ENCODE measurements around the gene AIP. TPM values are rescaled to one million over a fixed set of nuclear protein-coding genes. Genes with fewer than 3 reads are reported as not detected.

Gene AIP
- total RNA-seq, 6 donors from 2014 or later = 51.1 to 101 (median 75.3) TPM

DNA sequence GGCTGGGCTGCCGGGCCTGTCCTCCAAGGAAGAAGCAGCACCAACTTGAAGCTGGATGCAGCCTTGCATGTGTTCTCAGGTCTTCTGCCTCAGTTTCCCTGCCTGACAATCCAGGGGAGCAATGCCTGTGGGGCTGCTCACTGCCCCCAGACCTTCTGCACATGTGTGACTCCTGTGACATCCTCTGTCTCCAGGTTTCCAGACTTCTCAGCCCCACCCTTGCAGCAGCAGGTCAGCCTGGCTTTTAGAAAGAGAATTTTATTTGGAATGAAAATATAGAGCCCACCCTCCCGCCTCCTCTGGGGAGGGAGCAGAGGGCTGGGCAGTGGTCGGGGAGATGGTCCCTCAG is 45.0 kb upstream of the AIP start:
- Histone ChIP-seq H3K9me3 (no peaks in the 10 kb centered on the region), H3K4me1 (peaks cover 13 to 53% (median 24%) of the 10 kb centered on the region in 4 donors), H3K27ac (peak overlapping the region in 3 of 4 donors; percentile 48 to 74 (median 52)), H3K4me3 (peak overlapping the region in 3 of 4 donors; percentile 33 to 42 (median 40)), H3K27me3 (no peaks in the 10 kb centered on the region), H3K36me3 (peaks cover 4 to 84% (median 72%) of the 10 kb centered on the region in 4 donors)
- 79% methylated on average over 3 of the region's 3 CpGs; no CpG with 5 or more reads in 1 of the 2 donors for WGBS, 2 donors
- DNase-seq = no peak
- ATAC-seq (ENCODE audit: low FRiP score in 2 of 2) = no peak
- TF ChIP-seq, protein P1, sequence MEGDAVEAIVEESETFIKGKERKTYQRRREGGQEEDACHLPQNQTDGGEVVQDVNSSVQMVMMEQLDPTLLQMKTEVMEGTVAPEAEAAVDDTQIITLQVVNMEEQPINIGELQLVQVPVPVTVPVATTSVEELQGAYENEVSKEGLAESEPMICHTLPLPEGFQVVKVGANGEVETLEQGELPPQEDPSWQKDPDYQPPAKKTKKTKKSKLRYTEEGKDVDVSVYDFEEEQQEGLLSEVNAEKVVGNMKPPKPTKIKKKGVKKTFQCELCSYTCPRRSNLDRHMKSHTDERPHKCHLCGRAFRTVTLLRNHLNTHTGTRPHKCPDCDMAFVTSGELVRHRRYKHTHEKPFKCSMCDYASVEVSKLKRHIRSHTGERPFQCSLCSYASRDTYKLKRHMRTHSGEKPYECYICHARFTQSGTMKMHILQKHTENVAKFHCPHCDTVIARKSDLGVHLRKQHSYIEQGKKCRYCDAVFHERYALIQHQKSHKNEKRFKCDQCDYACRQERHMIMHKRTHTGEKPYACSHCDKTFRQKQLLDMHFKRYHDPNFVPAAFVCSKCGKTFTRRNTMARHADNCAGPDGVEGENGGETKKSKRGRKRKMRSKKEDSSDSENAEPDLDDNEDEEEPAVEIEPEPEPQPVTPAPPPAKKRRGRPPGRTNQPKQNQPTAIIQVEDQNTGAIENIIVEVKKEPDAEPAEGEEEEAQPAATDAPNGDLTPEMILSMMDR (IDR thresholded peaks at IDR 0.05) = no peak

DNA sequence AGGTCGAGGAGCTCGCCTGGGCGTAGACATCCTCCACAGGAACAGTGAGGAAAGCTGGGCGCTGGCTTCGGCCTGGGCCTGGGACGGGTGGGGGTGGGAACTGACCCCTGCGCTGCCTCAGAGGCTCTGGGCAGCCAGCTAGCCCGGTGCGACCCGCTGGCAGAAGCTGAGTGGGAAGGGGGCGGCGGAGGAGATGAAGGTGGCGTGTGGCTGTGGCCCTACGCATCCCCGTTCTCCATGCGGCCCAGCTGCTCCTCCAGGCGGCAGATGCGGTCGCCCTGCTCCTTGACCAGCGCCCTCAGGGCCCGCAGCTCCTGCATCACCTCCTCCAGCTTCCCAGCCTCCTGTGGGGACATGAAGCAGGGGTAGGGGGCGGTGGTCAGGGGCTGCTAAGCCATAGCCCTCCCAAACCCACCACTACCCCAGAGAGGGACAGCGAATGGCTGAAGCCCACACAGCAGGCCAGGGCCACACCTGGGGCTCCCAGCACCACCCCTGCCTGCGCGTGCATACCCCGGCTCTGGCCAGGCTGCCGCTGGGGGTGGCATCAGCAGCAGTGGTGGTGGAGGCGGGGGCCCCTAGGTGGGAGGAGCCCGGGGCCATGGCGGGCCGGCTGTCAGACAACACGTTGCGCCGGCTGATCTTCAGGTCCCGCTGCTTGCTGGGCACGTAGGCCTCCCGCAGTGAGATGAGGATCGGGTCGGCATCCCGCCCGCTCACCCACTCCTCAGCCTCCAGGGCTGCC is 44.5 kb upstream of the AIP start:
- H3K4me3 ChIP-seq = peak overlapping the region in 3 of 4 donors; percentile 33 to 42 (median 40)
- DNase-seq (peak in 1 of 2 donors; percentile 90), ATAC-seq (ENCODE audit: low FRiP score in 2 of 2) (no peak)
- H3K27me3 ChIP-seq = no peaks in the 10 kb centered on the region
- H3K27ac ChIP-seq = peak overlapping the region in 3 of 4 donors; percentile 32 to 74 (median 52)
- peak in 1 of 4 donors; percentile 45 for TF ChIP-seq POLR2A (IDR thresholded peaks at IDR 0.05)
- TF ChIP-seq, protein P1 (IDR thresholded peaks at IDR 0.05) = no peak
- no peak for TF ChIP-seq POLR2AphosphoS5 (IDR thresholded peaks at IDR 0.05)
- no peak for TF ChIP-seq EP300 (IDR thresholded peaks at IDR 0.05)
- H3K4me1 ChIP-seq = peaks cover 13 to 54% (median 25%) of the 10 kb centered on the region in 4 donors
- no peaks in the 10 kb centered on the region for H3K9me3 ChIP-seq
- peaks cover 4 to 79% (median 67%) of the 10 kb centered on the region in 4 donors for H3K36me3 ChIP-seq
- 88 to 91% methylated on average over 25 to 29 of the region's 41 CpGs for WGBS, 2 donors

DNA sequence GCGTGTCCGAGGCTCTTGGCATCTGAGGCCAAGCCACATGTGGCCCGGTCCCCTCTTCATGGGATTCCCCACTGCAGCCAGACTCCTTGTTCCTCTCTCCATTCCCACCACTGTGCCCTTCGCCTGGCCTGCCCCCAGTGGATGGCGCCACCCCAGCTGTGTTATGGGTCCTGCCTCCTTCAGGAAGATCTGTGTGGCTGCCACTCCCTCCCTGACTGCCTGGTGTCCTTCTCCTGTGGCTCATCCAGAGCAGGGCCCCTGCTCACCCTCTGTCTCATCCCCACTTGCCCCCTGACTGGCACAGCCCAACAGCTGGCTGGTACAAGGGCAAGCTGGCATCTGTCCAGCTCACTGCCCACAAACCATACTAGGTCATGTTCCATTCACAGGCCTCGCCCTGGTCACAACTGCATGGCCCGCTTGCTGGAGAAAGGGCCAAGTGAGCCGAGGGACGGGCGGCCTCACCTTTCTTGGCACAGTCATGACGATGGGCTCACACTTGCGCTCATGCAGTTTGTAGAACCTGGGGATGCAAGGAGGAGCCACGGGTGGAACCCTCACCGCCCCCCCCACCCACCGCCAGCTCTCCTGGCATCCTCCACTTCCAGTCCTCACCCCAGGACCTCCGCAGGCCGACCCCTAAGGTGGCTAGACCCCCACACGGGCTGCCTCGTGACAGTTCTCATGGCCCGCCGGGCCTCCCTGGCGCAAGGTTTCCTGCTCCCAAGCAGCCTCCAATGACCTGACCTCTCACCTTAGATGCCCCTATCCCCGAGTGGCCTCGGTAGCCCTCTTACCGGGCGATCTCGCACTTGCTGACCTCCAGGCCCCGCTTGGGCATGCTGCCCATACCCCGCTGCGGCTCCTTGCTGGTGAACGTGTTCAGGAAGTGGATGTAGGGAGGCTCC is 43.3 kb upstream of the AIP start:
- 64 to 77% methylated on average over 10 to 31 of the region's 31 CpGs for WGBS, 2 donors
- Histone ChIP-seq H3K9me3 (no peaks in the 10 kb centered on the region), H3K36me3 (peaks cover 0 to 66% (median 55%) of the 10 kb centered on the region in 4 donors), H3K27ac (peak overlapping the region in 3 of 4 donors; percentile 32 to 74 (median 52)), H3K27me3 (no peaks in the 10 kb centered on the region), H3K4me1 (peaks cover 19 to 61% (median 25%) of the 10 kb centered on the region in 4 donors), H3K4me3 (no peak overlapping the region)
- DNase-seq (peak in 1 of 2 donors; percentile 82), ATAC-seq (ENCODE audit: low FRiP score in 2 of 2) (no peak)
- TF ChIP-seq, protein P1 (IDR thresholded peaks at IDR 0.05) = peak in 2 of 6 experiments; percentile 14 to 15
- TF ChIP-seq POLR2AphosphoS5 (IDR thresholded peaks at IDR 0.05) (no peak), POLR2A (IDR thresholded peaks at IDR 0.05) (no peak)

DNA sequence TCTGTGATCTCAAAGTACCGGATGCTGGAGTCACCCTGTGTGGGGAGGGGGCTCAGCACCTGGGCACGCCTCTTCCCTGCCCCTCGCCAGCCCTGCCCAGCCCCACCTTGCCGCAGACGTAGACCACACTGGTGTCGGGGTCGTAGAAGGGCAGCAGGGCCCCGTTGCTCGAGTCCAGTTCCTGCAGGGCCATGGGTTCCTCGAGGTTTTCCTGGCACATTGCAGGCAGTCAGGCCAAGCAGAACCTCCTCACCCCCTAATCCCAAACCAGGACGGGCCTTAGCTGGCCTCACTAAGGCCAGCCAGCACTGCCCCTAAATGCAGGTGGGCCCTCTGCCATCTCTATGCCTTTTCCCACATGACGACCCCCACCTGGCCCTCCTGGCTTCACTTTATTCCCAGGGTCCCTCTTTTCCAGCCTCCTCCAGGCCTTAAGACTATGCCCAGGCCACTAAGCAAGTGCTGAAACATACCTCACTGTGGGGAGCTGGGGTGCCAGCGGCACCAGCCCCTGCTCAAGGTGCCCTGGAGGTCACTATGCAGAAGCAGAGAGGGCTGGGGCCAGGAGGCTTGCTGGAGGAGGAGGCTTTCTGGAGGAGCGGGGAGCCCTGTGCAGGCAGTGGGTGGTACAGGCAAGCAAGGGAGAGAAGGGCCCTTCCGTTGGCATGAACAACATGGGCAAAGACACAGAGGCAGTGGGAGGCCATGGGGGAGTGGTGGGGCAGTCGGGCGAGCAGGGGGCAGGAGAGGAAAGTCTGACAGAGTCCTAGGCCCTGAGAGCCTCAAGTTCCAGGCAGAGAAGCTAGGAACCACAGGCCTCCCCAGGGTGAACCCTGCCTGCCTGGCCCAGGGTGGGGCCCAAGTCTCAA is 42.4 kb upstream of the AIP start:
- Histone ChIP-seq H3K36me3 (peaks cover 0 to 57% (median 46%) of the 10 kb centered on the region in 4 donors), H3K4me3 (no peak overlapping the region), H3K4me1 (peaks cover 20 to 61% (median 29%) of the 10 kb centered on the region in 4 donors), H3K27ac (peak overlapping the region in 2 of 4 donors; percentile 52 to 74), H3K27me3 (no peaks in the 10 kb centered on the region), H3K9me3 (no peaks in the 10 kb centered on the region)
- 77 to 81% methylated on average over 9 to 17 of the region's 17 CpGs for whole genome bisulfite sequencing, 2 donors
- ATAC-seq (ENCODE audit: low FRiP score in 2 of 2) (no peak), DNase-seq (no peak)
- TF ChIP-seq POLR2A (IDR thresholded peaks at IDR 0.05) (no peak), POLR2AphosphoS5 (IDR thresholded peaks at IDR 0.05) (no peak), EP300 (IDR thresholded peaks at IDR 0.05) (no peak)
- TF ChIP-seq, protein P1 (IDR thresholded peaks at IDR 0.05) = no peak
